DMS153 (cell line): ENCODE results near the gene MFSD2B.
"Not testable (repeated sequence)": the region's sequence is repeated elsewhere in the genome, so short reads cannot be mapped to it uniquely, and the experiment has no call there.

ENCODE experiments used
- DNase-seq: peaks from one replicate; lab custom pipeline; 2025; lab: John Stamatoyannopoulos, UW

MFSD2B gene, protein sequence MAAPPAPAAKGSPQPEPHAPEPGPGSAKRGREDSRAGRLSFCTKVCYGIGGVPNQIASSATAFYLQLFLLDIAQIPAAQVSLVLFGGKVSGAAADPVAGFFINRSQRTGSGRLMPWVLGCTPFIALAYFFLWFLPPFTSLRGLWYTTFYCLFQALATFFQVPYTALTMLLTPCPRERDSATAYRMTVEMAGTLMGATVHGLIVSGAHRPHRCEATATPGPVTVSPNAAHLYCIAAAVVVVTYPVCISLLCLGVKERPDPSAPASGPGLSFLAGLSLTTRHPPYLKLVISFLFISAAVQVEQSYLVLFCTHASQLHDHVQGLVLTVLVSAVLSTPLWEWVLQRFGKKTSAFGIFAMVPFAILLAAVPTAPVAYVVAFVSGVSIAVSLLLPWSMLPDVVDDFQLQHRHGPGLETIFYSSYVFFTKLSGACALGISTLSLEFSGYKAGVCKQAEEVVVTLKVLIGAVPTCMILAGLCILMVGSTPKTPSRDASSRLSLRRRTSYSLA

GRCh38 chr2:24009680-24010476 is at the start of gene MFSD2B:
MFSD2B (plus strand) TSS chr2:24010085; CDS start chr2:24010097, 12 bp downstream.
- no peak for DNase-seq

GRCh38 chr2:23967846-23968245 is 42.0 kb upstream of the MFSD2B start:
- DNase-seq: no peak

DNA sequence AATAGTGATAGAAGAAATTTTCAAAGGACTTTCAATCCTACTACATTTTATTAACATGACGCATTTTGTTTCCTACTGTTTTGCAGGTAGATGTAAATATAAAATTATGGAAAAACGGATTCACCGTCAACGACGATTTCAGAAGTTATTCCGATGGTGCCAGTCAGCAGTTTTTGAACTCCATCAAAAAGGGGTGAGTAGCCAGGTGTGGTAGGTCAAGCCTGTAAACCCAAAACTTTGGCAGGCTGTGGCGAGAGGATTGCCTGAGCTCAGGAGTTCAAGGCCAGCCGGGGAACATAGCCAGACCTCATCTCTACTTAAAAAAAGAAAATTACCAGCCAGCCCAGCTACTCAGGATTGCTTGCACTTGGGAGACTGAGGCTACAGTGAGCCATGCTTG is 33.0 kb upstream of the MFSD2B start:
- DNase-seq: no peak

DNA sequence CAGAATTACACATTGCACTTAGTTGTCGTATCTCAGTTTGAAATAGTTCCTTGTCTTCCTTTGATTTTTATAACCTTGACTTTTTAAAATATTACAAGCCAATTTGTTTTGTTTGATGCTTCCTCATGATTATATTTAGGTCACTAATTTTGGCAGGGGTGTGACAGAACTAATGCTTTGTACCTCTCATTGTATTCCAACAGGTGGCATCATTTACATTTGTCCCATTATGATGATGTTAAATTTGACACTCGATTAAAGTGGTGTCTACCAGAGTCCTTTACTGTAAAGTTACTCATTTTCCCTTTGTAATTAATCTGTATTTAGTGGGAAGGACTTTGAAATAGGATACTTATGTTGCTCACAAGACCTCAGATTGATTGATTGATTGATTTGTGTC is 21.5 kb upstream of the MFSD2B start:
- DNase-seq: no peak

- no peak for DNase-seq
Observed at GRCh38 chr2:23992931-23993330, 17.0 kb upstream of the MFSD2B start.

GRCh38 chr2:23993736-23994269 is 16.1 kb upstream of the MFSD2B start:
- no peak for DNase-seq

- DNase-seq: no peak
Observed at GRCh38 chr2:23994567-23994966, 15.3 kb upstream of the MFSD2B start.

GRCh38 chr2:24007693-24008092 is 2.2 kb upstream of the MFSD2B start:
- no peak for DNase-seq

- no peak for DNase-seq
Observed at GRCh38 chr2:24008672-24009366, 1.1 kb upstream of the MFSD2B start.

GRCh38 chr2:24009367-24009679 is 562 bp upstream of the MFSD2B start:
- DNase-seq: no peak

DNA sequence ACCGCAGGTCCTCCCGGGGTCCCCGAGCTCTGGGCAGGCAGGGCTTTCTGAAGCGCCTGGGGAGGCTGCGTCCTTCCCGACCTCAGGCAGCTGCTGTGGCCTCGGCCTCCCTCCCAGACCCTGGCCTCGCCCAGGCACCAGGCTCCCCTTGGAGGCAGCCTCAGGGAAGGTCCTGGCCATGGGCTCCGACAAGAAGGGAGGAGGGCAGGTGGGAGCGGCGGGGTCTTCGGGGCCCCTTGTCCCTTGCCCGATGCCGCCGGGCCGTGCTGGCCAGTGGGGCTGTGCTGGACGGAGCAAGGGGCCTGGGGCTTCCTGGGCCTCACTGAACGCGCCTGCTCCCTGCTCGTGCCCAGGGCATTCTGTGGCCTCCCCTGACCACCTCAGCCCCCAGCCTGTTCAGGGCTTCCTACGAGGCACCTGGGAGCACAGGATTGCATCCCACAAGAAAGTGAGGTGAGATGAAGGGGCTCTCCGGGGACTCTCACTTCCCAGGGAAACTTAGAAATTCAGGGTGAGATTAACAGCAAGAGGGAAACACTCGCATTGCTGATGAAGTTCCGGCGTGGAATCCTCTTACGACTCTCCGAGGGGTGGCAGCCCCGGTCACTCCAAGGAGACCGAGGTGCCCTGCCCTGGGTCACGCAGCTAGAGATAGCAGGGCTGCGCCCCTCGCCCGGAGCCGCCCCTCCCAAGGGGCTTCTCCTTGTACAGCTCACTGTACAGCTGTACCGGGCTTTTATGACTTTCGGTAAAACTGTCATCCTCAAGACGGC is 778 bp downstream of the MFSD2B start:
- DNase-seq: no peak

DNA sequence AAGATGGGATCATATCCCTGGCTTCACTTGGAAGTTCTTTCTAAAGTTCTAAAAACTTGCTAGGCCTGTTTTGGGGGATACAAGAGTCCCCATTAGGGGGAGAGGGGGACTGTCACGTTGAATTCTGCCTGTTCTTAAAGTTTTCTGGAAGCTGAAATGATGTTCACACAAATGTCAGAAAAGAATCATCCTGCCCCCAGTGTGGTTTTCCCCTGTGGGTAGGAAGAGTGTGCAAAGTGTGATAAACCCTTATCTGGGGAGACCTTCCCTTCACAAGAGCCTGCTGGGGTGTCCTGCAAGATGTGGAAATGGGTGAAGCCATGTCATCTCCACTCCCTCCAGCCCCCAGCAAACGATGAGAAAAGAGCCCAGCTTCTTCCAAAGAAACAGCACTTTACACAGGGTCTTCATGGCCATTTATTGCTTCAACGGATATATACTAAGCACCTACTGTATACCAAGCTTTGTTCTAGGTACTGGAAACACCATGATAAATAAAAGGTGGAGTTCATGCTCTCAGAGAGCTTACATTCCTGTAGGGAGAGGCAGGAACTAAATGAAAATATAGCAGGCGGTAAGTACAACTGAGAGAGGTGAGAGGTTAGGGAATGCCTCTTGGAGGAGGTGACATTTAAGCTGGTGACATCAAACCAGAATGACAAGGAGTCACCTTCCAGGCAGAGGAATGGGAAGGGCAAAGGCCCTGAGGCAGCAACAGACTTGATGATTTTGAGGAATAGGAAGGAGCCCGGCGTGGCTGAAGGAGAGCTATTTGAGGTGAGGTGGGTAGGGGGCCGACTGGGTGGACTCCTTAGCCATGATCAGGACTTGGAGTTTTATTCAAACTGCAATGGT is 1.6 kb downstream of the MFSD2B start:
- DNase-seq: no peak

GRCh38 chr2:24012521-24013188 is 2.8 kb downstream of the MFSD2B start:
- no peak for DNase-seq

DNA sequence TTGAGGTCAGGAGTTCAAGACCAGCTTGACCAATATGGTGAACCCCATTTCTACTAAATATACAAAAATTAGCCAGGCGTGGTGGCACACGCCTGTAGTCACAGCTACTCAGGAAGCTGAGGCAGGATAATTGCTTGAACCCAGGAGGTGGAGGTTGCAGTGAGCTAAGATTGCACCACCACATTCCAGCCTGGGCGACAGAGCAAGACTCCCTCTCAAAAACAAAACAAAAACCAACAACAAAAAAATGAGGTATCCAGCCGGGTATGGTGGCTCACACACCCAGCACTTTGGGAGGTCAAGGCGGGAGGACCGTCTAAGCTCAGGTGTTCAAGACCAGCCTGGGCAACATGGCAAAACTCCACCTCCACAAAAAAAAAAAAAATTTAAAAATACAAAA is 5.0 kb downstream of the MFSD2B start:
- not testable (repeated sequence) for DNase-seq

- DNase-seq: no peak
Observed at GRCh38 chr2:24015562-24016375, 5.9 kb downstream of the MFSD2B start.

GRCh38 chr2:24016376-24016761 is 6.5 kb downstream of the MFSD2B start:
- DNase-seq: no peak

- no peak for DNase-seq
Observed at GRCh38 chr2:24016853-24017703, 7.2 kb downstream of the MFSD2B start.

GRCh38 chr2:24017711-24018110 is 7.8 kb downstream of the MFSD2B start:
- no peak for DNase-seq
